Left cardiac atrium (tissue), 4 donors: ENCODE data around the gene PTRH1. TPM values are rescaled to one million over a fixed set of nuclear protein-coding genes. Genes with fewer than 3 reads are reported as not detected.
"Not testable (repeated sequence)": the region's sequence is repeated elsewhere in the genome, so short reads cannot be mapped to it uniquely, and the experiment has no call there.

Source experiments
- ATAC-seq, 2 donors: fragments of 200-7000 bp; cut with Tn5 transposase; one replicate each; pipeline ENCODE4 v1.9.1; 2020; ENCODE audit warnings: mild to moderate bottlenecking in 2 of 2, moderate library complexity in 2 of 2
- DNase-seq: peaks from one replicate; pipeline ENCODE4 v3.0.0-alpha.2; 2020
- intact Hi-C, 2 donors: fragments of 100-400 bp; cut with DNase I; formaldehyde crosslinking; loops; one replicate each; pipeline versions ENCODE4 v1.14.1 to v1.15.1; 2022 to 2023
- long read RNA-seq: library from polyadenylated mRNA; unstranded; transcript quantifications from one replicate; pipeline ENCODE4 v2.0.0, GENCODE V29; 2021
- total RNA-seq, 2 donors: library from RNA; stranded (reverse); fragmentation: NEBNext Ultra II Directional; extraction: Animal tissue kit (Norgen Biotek cat#: 25700); gene quantifications; one replicate each; pipeline ENCODE4 v1.2.1, GENCODE V29; 2021
- donor health status: DM: no; HTN: yes; CAD: no.
- donor health status: DM: no; HTN: yes; CAD: no; lungs with severe emphysema.
- donor health status: DM: yes; HTN: yes; CAD: no.
- donor health status: Dilated cardiomyopathy.

Gene PTRH1
- 10 to 100 TPM; 12.3 to 14.3 TPM for total RNA-seq
- long read RNA-seq, partial matches to known transcripts, result 2 of 3 reads
- long read RNA-seq, other reads (novel, unspliced or antisense), result 1 of 3 reads

GRCh38 chr9:127715470-127716337, at the start of gene PTRH1, which contains the start of gene TTC16:
TSS of gene PTRH1 (minus strand) at chr9:127715663. CDS start at chr9:127715639, 24 bp downstream.
TSS of gene TTC16 (plus strand) at chr9:127716079. CDS start at chr9:127716146, 67 bp downstream.
- ATAC-seq (peak; percentile 97), DNase-seq (peak; percentile 99)
- intact Hi-C loops, result no loop called here

DNA sequence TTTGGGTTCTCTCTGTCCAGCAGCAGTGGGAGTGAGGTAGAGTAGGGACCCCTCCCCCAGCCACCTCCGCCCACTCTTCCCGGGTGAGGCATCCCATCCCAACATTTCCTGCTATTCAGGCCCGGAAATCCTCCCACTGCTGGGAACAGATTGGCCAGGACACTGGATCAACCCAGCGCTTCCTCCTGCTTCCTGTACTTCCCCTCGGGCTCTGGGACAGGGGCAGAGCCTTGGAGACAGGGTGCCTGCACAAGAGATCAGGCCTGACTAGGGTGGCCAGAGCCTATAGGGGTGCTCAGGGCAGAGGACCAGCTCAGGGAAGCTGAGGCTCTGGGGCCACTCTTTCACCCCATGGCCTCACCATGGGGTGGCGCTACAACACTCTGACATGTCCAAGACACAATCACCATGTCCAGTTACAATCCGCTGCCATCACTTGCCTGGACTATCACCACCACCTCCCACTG, 48.5 kb upstream of the PTRH1 start:
- DNase-seq (peak; percentile 80), ATAC-seq (peak; percentile 65 to 71)
- intact Hi-C loops, result no loop called here

DNA sequence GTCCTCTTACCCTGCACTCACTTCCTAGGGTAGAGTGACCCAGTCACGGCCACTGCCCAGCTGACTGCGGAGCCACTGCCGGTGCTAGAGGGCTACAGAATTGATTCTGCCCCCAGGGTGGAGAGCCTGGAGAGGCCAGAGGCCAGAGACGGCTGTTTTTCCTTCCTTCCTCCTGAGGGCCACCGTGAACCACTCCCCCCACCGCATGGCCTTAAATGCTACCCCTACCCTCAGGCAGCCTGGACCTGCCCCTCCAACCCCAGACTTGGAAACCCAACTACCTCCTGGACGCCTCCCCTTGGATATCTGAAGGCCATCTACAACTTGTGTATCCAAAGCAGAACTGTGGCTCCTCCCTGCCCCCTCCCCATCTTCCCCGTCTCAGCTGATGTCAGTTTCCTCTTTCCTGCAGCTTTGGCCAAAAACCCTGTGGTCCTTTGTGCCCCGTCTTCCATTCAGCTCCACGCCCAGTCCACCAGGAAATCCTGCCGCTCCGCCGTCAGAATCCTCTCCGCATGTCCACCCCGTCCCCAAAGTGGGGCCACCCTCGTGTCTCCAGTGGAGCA, 46.7 kb upstream of the PTRH1 start:
- DNase-seq, result peak; percentile 84
- peak; percentile 72 to 78 for ATAC-seq
- intact Hi-C loops, result no loop called here

DNA sequence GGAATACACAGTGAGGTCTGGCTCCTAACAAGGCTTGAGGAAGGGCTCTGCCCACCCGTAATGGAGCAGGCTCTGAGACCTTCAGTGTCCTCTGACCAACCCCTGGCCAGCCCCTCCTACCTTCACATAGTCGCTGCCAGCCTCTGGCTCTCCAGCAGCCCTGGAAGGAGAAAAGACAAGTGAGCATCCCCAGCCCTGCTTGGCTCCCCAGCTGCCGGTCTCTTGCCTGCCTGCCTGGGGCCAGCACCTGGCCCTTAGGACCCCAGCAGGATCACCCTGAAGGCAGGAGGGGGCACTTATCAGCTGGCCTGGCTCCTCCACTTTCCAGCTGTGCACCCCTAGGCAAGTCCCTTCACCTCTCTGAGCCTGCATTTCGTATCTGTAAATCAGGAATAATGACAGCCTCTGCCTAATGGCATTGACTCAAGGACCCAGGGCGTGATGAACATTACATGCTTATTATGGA, 46.1 kb upstream of the PTRH1 start:
- ATAC-seq (peak in 1 of 2 donors; percentile 16), DNase-seq (no peak)
- intact Hi-C loops, result no loop called here

DNA sequence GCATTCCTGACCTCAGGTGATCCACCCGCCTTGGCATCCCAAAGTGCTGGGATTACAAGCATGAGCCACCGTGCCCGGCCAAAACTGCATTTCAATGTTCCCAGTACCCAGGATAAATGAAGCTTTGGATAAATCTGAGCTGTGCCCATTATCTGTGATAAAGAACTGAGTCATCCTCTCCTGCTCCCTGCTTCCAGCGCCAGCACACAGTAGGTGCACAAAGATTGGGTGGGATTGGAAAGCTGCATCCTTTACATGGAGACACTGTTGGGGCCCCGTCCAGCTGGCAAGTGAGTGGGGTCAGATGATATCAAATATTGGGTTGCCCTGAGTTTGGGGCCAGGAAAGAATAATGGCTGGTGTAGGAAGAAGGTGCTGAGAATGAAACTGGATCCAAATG, 45.6 kb upstream of the PTRH1 start:
- ATAC-seq (no peak), DNase-seq (no peak)
- intact Hi-C loops, result no loop called here

DNA sequence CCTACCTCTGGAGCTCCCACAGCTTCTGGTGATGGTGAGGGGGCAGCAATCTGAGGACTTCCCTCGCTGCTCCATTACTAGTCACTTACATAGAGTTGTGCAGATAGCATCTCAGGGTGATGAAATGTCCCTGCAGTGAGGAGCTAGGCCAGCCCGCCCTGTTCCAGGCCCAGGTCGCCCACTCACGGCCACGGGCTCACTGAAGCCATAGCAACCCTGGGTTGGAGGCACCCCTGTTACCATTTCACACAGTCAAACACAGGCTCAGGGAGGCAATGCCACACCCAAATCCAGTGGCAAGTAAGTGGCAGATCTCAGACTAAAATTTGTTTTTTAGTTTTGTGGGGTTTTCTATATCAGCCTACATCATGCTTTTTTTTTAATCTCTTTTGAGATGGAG, 43.4 kb upstream of the PTRH1 start:
- intact Hi-C loops, result no loop called here
- DNase-seq (no peak), ATAC-seq (no peak)

DNA sequence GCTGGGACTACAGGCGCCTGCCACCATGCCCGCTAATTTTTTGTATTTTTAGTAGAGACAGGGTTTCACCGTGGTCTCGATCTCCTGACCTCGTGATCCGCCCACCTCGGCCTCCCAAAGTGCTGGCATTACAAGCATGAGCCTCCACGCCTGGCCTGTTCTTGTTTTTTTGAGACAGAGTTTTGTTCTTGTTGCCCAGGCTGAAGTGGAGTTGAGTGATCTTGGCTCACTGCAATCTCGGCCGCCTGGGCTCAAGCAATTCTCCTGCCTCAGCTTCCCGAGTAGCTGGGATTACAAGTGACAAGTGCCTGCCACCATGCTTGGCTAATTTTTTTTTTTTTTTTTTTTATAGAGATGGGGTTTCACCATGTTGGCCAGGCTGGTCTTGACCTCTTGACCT, 41.3 kb upstream of the PTRH1 start:
- ATAC-seq, intact Hi-C loops, DNase-seq: not testable (repeated sequence)

DNA sequence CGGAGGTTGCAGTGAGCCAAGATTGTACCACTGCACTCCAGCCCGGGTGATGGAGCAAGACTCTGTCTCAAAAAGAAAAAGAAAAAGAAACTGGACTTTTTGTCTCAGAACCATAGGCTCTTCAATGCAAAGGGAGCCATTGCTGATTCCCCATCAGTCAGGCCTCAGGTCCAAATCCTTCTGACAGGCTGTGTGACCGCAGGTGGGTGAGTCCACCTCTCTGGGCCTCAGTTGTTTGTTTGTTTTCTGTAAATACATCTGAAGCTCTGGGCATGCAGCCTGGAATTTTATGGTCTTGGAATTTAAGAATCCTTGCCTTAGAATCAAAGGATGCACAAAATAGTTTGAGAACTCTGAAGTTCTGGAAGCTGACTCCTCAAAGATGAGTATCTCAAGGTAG, 40.8 kb upstream of the PTRH1 start:
- DNase-seq (no peak), ATAC-seq (no peak)
- intact Hi-C loops, result no loop called here

DNA sequence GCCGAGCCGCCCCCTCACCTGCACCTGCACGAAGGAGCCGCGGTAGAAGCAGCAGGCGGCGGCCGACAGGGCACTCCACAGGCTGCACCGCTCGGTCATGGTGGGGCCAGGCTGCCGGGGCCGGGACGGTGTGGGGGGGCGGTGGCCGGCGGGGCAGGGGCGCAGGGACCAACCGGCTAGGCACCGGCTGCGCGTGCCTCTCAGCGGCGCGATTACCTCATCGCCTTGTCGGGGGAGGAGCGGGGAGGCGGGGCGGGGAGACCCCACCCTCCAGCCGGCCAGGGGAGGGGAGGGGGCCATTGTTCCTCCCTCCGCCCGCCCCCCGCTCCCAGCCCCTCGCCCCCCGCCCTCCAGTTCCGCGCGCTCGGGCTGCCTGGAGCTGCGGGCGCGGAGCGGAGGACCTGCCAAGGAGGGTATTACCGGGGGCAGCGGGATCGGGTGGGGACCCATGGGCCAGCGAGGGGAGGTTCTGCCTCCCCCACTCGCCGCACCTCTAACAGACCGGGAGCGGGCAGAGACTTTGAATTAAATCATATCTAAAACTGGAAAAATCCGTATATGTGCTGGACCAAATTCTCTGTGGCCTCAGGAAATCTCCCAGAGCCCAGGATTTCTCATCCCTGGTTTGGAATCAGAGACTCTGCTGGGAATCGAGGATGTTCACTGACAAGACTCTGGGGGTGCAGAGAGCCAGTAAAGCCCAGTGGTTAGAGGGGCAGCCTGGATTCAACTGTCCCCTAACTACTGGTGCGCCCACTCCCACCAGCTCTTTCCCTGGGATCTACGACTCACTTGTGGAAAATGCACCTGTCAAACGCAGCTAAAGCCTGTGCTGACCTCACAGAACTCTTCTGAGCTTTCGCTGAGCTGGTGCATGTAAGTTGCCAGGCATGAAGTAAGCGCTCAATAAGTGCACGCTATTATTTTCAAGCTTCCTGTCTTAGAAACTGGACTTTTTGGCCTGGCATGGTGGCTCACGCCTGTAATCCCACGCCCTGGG, 39.9 kb upstream of the PTRH1 start:
- ATAC-seq (peak; percentile 40 to 46), DNase-seq (no peak)
- intact Hi-C loops, result no loop called here

- intact Hi-C loops, result no loop called here
- ATAC-seq (peak in 1 of 2 donors; percentile 55), DNase-seq (no peak)
These were observed 38.9 kb upstream of the PTRH1 start for GRCh38 chr9:127754099-127755060.

- DNase-seq, result no peak
- intact Hi-C loops, result no loop called here
- no peak for ATAC-seq
These were observed 38.2 kb upstream of the PTRH1 start for GRCh38 chr9:127753622-127754021.

- no peak for DNase-seq
- intact Hi-C loops, result no loop called here
- ATAC-seq, result no peak
These were observed 37.7 kb upstream of the PTRH1 start for GRCh38 chr9:127753148-127753547.

- DNase-seq (no peak), ATAC-seq (peak in 1 of 2 donors; percentile 13)
These were observed 36.0 kb upstream of the PTRH1 start for GRCh38 chr9:127751269-127752054.

DNA sequence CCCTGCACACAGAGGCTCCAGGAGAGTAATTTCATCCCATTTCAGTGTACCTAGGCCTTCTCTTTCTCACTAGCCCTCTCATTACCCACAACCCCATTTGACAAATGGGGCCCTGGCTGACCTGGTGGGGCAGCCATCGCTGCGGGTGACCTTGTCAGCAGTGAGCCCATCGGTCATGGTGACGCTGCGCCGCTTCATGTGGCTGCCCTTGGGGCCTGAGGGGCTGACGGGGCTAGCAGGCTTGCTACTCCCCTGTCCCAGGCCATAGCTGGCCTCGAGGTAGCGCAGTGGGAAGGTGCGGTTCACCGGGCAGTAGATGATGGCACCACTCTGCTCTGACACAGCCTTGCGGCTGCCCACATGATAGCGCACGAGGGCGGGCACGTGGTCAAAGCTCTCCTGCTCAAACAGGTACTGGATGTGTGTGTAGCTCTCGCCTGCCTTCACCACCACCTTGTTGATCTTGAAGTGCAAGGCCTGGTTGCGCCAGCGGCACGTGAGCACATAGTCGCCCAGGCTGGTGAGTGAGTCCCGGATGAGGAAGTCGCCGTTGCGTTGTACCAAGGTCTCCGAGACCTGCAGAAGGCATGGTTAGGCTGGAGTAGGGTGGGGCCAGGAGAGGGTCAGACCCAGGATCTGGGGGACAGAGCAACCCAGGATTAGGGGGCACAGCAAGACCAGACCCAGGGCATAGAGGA, 33.8 kb upstream of the PTRH1 start:
- intact Hi-C loops, result no loop called here
- DNase-seq, result no peak
- ATAC-seq, result no peak

More at GRCh38 chr9:127751269-127752054, 36.0 kb upstream of the PTRH1 start:
- intact Hi-C loops, result no loop called here

DNA sequence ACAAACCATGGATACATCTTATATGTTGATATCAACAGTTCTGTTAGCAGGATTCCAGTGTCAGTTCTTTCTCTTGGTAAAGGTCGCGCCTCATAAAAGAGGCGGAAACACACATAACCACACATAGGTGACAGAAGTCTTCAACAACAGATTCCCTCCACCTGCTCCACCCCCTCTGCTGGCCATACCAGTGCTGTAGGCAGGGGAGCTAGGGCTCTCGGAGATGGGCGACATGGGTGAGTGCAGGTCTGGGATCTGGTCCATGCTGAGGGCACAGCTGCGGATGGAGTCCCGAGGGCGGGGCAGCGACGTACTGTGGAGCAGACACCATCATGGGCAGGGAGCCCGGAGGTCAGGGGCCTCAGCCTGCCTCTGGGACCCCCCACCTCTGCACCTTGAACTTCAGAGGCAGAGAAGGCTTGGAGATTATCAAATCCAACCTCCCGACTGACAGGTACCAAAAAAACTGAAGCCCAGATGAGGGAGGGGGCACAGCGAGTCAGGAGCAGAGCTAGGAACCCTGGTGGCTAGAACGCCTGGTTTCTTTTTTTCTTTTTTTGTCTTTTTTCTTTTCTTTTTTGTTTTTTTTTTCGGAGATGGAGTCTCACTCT, 31.6 kb upstream of the PTRH1 start:
- no peak for ATAC-seq
- no peak for DNase-seq

More for the DNA sequence above, 31.6 kb upstream of the PTRH1 start:
- intact Hi-C loops, result no loop called here
